ENCODE results near the gene DAPK1.

GRCh38 chr9:87707805-87708506 lies 210.3 kb downstream of the DAPK1 start:
- TF ChIP-seq CTCF (IDR thresholded peaks at IDR 0.05; ENCODE audit: low read depth, low read length) (no peak), EZH2phosphoT487 (IDR thresholded peaks at IDR 0.05; ENCODE audit: low read depth) (no peak)
